PFSK-1 (cell line): ENCODE measurements around the gene ELAVL2.

Source experiments
- FOXP2 ChIP-seq: optimal IDR thresholded peaks from 2 replicates; pipeline ENCODE3; 2011; ENCODE audit warnings: borderline replicate concordance, control low read depth, inconsistent platforms; ENCODE audit not compliant: insufficient read depth; ENCODE audit errors: extremely low read length, extremely low read depth
- POLR2AphosphoS5 ChIP-seq: IDR thresholded peaks from 2 replicates; pipeline ENCODE4 v1.6.1; 2012; ENCODE audit warnings: low read depth, mild to moderate bottlenecking, control low read depth, low read length, moderate library complexity
- REST ChIP-seq, 2 experiments: IDR thresholded peaks; 2 replicates each; pipeline versions ENCODE4 v1.6.1 to v1.8.0; 2011 to 2012; ENCODE audit warnings: low read depth in 2 of 2, low read length in 2 of 2, control low read depth in 1 of 2, inconsistent platforms in 1 of 2, mild to moderate bottlenecking in 1 of 2, moderate library complexity in 1 of 2; ENCODE audit not compliant: insufficient read depth in 1 of 2
- SIN3A ChIP-seq: IDR thresholded peaks from 2 replicates; pipeline ENCODE4 v1.6.1; 2012; ENCODE audit warnings: mild to moderate bottlenecking, low read length, moderate library complexity, borderline replicate concordance; ENCODE audit not compliant: insufficient read depth
- TAF1 ChIP-seq: IDR thresholded peaks from 2 replicates; pipeline ENCODE4 v1.6.1; 2012; ENCODE audit warnings: low read length, control low read depth, borderline replicate concordance; ENCODE audit not compliant: insufficient read depth

The ELAVL2 gene

DNA sequence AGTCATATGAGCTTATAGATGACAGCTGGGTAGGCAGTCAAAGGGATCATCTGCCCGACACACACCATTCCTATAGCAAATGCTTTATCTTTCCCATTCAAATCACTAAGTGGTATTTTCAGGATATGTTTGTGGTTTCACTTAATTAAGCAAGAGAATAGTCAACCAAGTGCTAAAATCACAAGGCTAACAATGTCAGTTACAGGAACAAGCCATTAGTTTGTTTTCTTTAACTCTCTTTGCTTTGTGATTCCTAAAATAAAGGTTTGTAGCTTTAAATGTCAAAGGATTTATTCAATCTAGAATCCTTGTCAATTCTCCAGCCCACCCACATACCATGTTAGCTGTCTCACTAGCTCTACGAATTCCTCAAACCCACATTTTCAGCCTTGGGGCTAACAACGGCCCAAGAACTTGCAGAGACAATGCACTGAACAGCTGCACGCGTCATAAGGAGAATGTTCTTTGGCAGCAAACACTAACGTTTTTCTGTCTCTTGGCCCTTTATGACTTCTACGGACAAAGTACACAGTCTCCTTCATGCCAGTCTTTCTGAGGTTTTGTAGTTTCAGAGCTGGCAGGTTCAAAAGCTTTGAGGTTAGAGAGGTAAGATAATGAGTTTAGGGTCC lies 56.6 kb downstream of the ELAVL2 start:
- TF ChIP-seq POLR2AphosphoS5 (no peak), TAF1 (no peak)

GRCh38 chr9:23768861-23769260 lies 57.2 kb downstream of the ELAVL2 start:
- no peak for TF ChIP-seq SIN3A
- TF ChIP-seq FOXP2, result no peak
- TF ChIP-seq POLR2AphosphoS5, result no peak
- no peak for TF ChIP-seq REST (IDR thresholded peaks at IDR 0.05; ENCODE audit: insufficient read depth in 1 of 2, low read depth in 2 of 2, low read length in 2 of 2)
- TF ChIP-seq TAF1, result no peak

- TF ChIP-seq FOXP2, result no peak
- TF ChIP-seq POLR2AphosphoS5, result no peak
Measured at GRCh38 chr9:23766613-23767012, 59.4 kb downstream of the ELAVL2 start.

DNA sequence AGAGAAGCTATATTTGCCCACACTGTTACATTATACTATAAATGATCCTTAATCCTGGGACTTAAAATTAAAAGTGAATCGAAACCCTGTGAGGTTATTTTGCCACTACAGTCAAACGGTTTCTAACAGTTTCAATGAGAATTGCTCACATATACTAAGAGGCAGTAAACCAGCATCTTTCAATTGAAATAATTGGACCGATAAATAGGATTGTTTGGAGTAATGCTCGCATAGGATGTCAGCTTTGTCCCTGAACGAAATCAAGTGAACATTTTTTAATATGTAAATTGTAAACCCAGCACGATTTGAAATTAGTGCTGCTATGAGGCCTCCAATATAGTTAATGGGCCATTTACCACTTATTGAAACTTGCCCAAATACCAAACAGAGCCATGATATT lies 60.5 kb downstream of the ELAVL2 start:
- TF ChIP-seq TAF1, result no peak

DNA sequence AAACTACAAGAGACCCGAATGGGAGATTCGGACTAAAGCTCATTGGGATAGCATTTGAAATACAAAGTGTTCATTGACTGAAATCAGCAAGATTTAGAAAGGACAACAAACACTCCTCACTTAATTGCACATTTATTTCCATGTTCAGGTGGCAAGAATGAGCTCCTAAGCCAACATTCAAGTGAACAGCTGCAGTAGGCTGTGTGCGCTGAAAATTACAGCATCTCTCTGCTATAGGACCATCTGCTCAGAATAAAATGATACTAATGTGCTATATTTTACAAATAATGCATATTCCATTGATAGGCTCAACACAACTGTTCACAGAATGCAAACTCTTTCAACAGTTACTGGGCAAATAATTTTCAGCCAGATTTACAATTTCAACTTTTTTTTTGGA lies 61.8 kb downstream of the ELAVL2 start:
- TF ChIP-seq POLR2AphosphoS5 (no peak), REST (IDR thresholded peaks at IDR 0.05; ENCODE audit: insufficient read depth in 1 of 2, low read depth in 2 of 2, low read length in 2 of 2) (no peak), TAF1 (no peak), SIN3A (no peak), FOXP2 (no peak)

- TF ChIP-seq TAF1 (no peak), SIN3A (no peak), FOXP2 (no peak), POLR2AphosphoS5 (no peak), REST (IDR thresholded peaks at IDR 0.05; ENCODE audit: insufficient read depth in 1 of 2, low read depth in 2 of 2, low read length in 2 of 2) (no peak)
Measured at GRCh38 chr9:23754551-23754950, 71.5 kb downstream of the ELAVL2 start.

- TF ChIP-seq FOXP2 (no peak), SIN3A (no peak), POLR2AphosphoS5 (no peak), REST (IDR thresholded peaks at IDR 0.05; ENCODE audit: insufficient read depth in 1 of 2, low read depth in 2 of 2, low read length in 2 of 2) (no peak)
Measured at GRCh38 chr9:23752859-23753258, 73.2 kb downstream of the ELAVL2 start.
